Neuronal stem cell (in vitro differentiated cells): ENCODE results near the gene HLX.
A peak's percentile ranks its signal among the peaks of the same experiment; 100 is the strongest.

Experiments
- DNase-seq: peaks from one replicate; pipeline ENCODE4 v3.0.0-alpha.2; 2013; ENCODE audit warnings: low spot score
- H2AFZ ChIP-seq: one replicate; pipeline ENCODE4 v1.6.1; 2013; ENCODE audit warnings: mild to moderate bottlenecking, low read length, inconsistent platforms
- H2AK5ac ChIP-seq: 2 replicates; pipeline ENCODE4 v1.6.1; 2013; ENCODE audit warnings: low read depth, mild to moderate bottlenecking, inconsistent platforms, low read length, moderate library complexity, mixed read lengths
- H2BK120ac ChIP-seq: 2 replicates; pipeline ENCODE4 v1.6.1; 2013; ENCODE audit warnings: low read depth, mild to moderate bottlenecking, inconsistent platforms, low read length, moderate library complexity, mixed read lengths
- H2BK12ac ChIP-seq: one replicate; pipeline ENCODE4 v1.6.1; 2013; ENCODE audit warnings: low read length, inconsistent platforms
- H2BK15ac ChIP-seq: 2 replicates; pipeline ENCODE4 v1.6.1; 2013; ENCODE audit warnings: mild to moderate bottlenecking, low read length, inconsistent platforms, mixed read lengths
- H2BK5ac ChIP-seq: one replicate; pipeline ENCODE4 v1.6.1; 2013; ENCODE audit warnings: inconsistent platforms, mild to moderate bottlenecking, low read length, moderate library complexity
- H3K14ac ChIP-seq: one replicate; pipeline ENCODE4 v1.6.1; 2013; ENCODE audit warnings: low read length, inconsistent platforms
- H3K18ac ChIP-seq: 2 replicates; pipeline ENCODE4 v1.6.1; 2013; ENCODE audit warnings: low read length, inconsistent platforms
- H3K23ac ChIP-seq: 2 replicates; pipeline ENCODE4 v1.6.1; 2013; ENCODE audit warnings: low read depth, mild to moderate bottlenecking, mixed read lengths, low read length, inconsistent platforms; ENCODE audit not compliant: poor library complexity
- H3K27ac ChIP-seq: replicated peaks from 3 replicates; pipeline ENCODE4 v1.5.1; 2013; ENCODE audit warnings: low read length, inconsistent platforms
- H3K27me3 ChIP-seq, 3 experiments: 2 replicates each; pipeline ENCODE4 v1.6.1; 2013; ENCODE audit warnings: low read length in 3 of 3, mild to moderate bottlenecking in 2 of 3, inconsistent platforms in 1 of 3, low read depth in 1 of 3, mixed read lengths in 1 of 3, moderate library complexity in 1 of 3; ENCODE audit not compliant: control insufficient read depth in 3 of 3, insufficient read depth in 3 of 3
- H3K36me3 ChIP-seq, 2 donors: replicated peaks in 1 of 2; 2 replicates each; pipeline ENCODE4 v1.6.1; 2013; ENCODE audit warnings: low read length in 2 of 2; ENCODE audit not compliant: control insufficient read depth in 2 of 2, insufficient read depth in 2 of 2
- H3K4ac ChIP-seq: 2 replicates; pipeline ENCODE4 v1.6.1; 2013; ENCODE audit warnings: inconsistent platforms, mild to moderate bottlenecking, low read length, moderate library complexity
- H3K4me1 ChIP-seq, 2 donors: 1 replicate in 1 of 2; 2 replicates in 1 of 2; pipeline ENCODE4 v1.6.1; 2013; ENCODE audit warnings: low read length in 2 of 2, low read depth in 1 of 2; ENCODE audit not compliant: control insufficient read depth in 2 of 2, insufficient read depth in 1 of 2
- H3K4me2 ChIP-seq: one replicate; pipeline ENCODE4 v1.6.1; 2013; ENCODE audit warnings: mild to moderate bottlenecking, low read length, inconsistent platforms; ENCODE audit not compliant: insufficient read depth, poor library complexity, severe bottlenecking
- H3K4me3 ChIP-seq, 2 donors: 2 replicates each; pipeline ENCODE4 v1.5.1; 2013; ENCODE audit warnings: low read length in 2 of 2, mild to moderate bottlenecking in 2 of 2, inconsistent platforms in 1 of 2, moderate library complexity in 1 of 2
- H3K79me1 ChIP-seq: one replicate; pipeline ENCODE4 v1.6.1; 2013; ENCODE audit warnings: low read depth, mild to moderate bottlenecking, inconsistent platforms, low read length, moderate library complexity
- H3K9ac ChIP-seq: one replicate; pipeline ENCODE4 v1.6.1; 2013; ENCODE audit warnings: mild to moderate bottlenecking, low read depth, low read length, inconsistent platforms; ENCODE audit not compliant: poor library complexity
- H3K9me3 ChIP-seq, 2 donors: replicated peaks in 1 of 2; 2 replicates each; pipeline versions ENCODE3 to v1.6.1; 2013; ENCODE audit warnings: low read length in 2 of 2, mild to moderate bottlenecking in 2 of 2, inconsistent platforms in 1 of 2, low read depth in 1 of 2, mixed read lengths in 1 of 2, moderate library complexity in 1 of 2; ENCODE audit not compliant: control insufficient read depth in 2 of 2, insufficient read depth in 1 of 2
- H4K8ac ChIP-seq: one replicate; pipeline ENCODE4 v1.6.1; 2013; ENCODE audit warnings: low read depth, mild to moderate bottlenecking, inconsistent platforms, low read length, moderate library complexity
- H4K91ac ChIP-seq: one replicate; pipeline ENCODE4 v1.6.1; 2013; ENCODE audit warnings: low read length, low read depth, mild to moderate bottlenecking, inconsistent platforms; ENCODE audit not compliant: poor library complexity
- whole genome bisulfite sequencing, 2 donors: extraction: QIAGEN DNeasy Blood & Tissue Kit; methylation state at CpG; one replicate each; pipeline ENCODE4 v1.1.7; 2013; ENCODE audit warnings: missing lambda C conversion rate in 2 of 2, mixed read lengths in 1 of 2; ENCODE audit not compliant: insufficient read length in 2 of 2, insufficient replicate concordance in 1 of 2; ENCODE audit errors: extremely low coverage in 2 of 2; 5-methylcytosine and 5-hydroxymethylcytosine counted together

HLX gene

DNA sequence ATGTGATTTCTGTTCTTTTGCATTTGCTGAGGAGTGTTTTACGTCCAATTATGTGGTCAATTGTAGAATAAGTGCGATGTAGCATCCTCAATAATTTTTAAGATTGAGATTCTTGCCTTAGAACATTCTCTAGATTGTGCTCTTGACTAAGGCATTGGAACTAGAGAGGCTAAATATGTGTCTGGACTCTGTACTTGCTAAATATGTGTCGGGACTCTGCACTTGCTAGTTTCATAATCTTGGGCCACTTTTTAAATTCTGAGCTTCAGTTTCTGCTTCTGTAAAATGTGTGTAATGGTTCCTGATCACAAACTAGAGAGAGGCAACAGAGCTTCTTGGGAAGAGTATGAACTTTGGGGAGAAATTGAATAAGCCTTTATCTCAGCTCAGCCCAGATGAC lies 21.6 kb downstream of the HLX start:
- Histone ChIP-seq H3K14ac (no peak overlapping the region), H2BK12ac (no peak overlapping the region), H3K4ac (no peak overlapping the region), H3K9ac (no peak overlapping the region), H2BK15ac (no peak overlapping the region), H3K27me3 (peaks cover 3 to 41% (median 12%) of the 10 kb centered on the region in 3 experiments), H2BK120ac (no peak overlapping the region), H2AFZ (no peak overlapping the region), H3K4me2 (no peak overlapping the region), H4K8ac (no peak overlapping the region), H3K9me3 (no peaks in the 10 kb centered on the region), H4K91ac (no peak overlapping the region), H3K27ac (no peak overlapping the region), H2AK5ac (no peak overlapping the region), H3K36me3 (no peaks in the 10 kb centered on the region), H3K4me3 (no peak overlapping the region), H3K79me1 (no peaks in the 10 kb centered on the region), H3K4me1 (peaks cover 0 to 1% of the 10 kb centered on the region in 2 donors), H3K18ac (no peak overlapping the region), H2BK5ac (no peak overlapping the region), H3K23ac (no peak overlapping the region)
- no CpG with 5 or more reads among the region's 3 CpGs for WGBS, 2 donors
- no peak for DNase-seq

DNA sequence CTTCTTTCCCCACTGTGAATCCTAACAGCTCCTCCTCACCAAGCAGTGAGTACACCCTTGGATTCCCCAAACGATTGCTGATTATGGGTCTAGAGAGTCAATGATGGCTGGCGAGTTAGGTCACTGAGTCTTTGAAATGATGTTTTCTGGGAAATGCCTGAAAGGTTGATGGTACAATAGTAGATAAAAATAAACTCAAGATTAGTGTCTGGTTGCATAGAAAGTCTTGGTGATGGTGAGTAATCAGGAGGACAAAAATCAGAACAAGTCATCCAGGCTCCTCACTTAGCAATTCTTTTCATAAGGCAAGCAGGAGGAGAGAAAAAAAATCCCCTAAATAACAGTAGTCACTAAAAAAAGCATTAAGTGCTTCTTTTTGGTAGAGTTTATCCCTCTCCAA lies 22.6 kb downstream of the HLX start:
- Histone ChIP-seq H2BK5ac (no peak overlapping the region), H3K18ac (no peak overlapping the region), H3K4me1 (peaks cover 0 to 1% of the 10 kb centered on the region in 2 donors), H3K36me3 (no peaks in the 10 kb centered on the region), H3K27me3 (peaks cover 0 to 36% (median 1%) of the 10 kb centered on the region in 3 experiments), H2BK15ac (no peak overlapping the region), H2BK12ac (no peak overlapping the region), H3K27ac (no peak overlapping the region), H4K91ac (no peak overlapping the region), H4K8ac (no peak overlapping the region), H3K4ac (no peak overlapping the region), H3K79me1 (no peaks in the 10 kb centered on the region), H3K14ac (no peak overlapping the region), H2AFZ (no peak overlapping the region), H3K23ac (no peak overlapping the region), H2AK5ac (no peak overlapping the region), H2BK120ac (no peak overlapping the region), H3K9ac (no peak overlapping the region), H3K4me2 (no peak overlapping the region), H3K9me3 (no peaks in the 10 kb centered on the region), H3K4me3 (no peak overlapping the region)
- WGBS, 2 donors, result no CpG with 5 or more reads among the region's 2 CpGs
- no peak for DNase-seq

DNA sequence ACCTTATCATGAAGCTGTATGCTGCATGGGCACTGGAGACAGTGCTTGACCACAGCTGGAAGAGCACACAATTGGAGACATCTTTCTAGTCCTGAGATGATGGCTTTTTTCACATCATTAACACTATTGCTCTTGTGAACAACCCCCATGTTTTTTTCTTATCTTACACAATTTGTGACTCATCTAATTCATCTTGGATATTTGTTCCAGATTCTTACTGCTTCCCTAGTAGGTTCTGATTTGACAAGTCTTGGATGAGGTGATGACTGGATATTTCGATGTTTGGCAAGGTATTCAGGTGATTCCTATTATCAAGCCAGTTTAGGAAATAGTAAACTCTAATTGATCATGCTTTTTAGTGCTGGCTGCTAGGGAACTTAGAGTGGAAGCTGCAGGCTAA lies 23.7 kb downstream of the HLX start:
- WGBS, 2 donors, result no CpG with 5 or more reads among the region's 1 CpG
- peaks cover 0 to 35% (median 0%) of the 10 kb centered on the region in 3 experiments for H3K27me3 ChIP-seq

DNA sequence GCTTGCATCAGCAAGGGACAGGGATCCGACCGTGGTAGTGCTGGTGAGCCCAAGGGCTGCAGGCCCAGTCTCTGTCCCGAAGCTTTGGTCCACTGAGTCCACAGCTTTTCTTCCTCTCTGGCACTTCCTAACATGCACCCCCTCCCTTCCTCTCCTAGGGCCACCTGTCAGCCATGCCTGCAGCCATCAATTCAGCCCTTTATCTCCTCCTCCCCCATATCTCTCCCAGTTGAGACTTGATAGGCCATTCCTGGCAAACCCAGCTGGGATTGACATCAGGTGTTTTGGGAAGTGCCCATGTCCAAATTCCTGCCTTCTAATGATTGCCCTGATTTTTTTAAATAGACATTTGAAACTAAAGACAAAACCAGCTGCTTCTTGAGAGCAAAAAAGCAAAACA lies 25.6 kb downstream of the HLX start:
- Histone ChIP-seq H3K4ac (no peak overlapping the region), H4K91ac (no peak overlapping the region), H3K9ac (no peak overlapping the region), H2AFZ (no peak overlapping the region), H3K23ac (no peak overlapping the region), H3K4me3 (no peak overlapping the region), H2BK5ac (no peak overlapping the region), H3K27ac (no peak overlapping the region), H4K8ac (no peak overlapping the region), H2BK120ac (no peak overlapping the region), H3K79me1 (no peaks in the 10 kb centered on the region), H3K36me3 (no peaks in the 10 kb centered on the region), H3K14ac (no peak overlapping the region), H2AK5ac (no peak overlapping the region), H3K9me3 (no peaks in the 10 kb centered on the region), H2BK12ac (no peak overlapping the region), H3K27me3 (peaks cover 0 to 35% (median 0%) of the 10 kb centered on the region in 3 experiments), H3K18ac (peak overlapping the region; percentile 42), H3K4me2 (no peak overlapping the region), H2BK15ac (no peak overlapping the region), H3K4me1 (peaks cover 0 to 1% of the 10 kb centered on the region in 2 donors)
- no peak for DNase-seq
- no CpG with 5 or more reads among the region's 3 CpGs for WGBS, 2 donors

More for the DNA sequence above, 23.7 kb downstream of the HLX start:
- no peak overlapping the region for H3K4me2 ChIP-seq
- no peak overlapping the region for H3K18ac ChIP-seq
- no peak overlapping the region for H3K23ac ChIP-seq
- H4K91ac ChIP-seq, result no peak overlapping the region
- H3K9ac ChIP-seq, result no peak overlapping the region
- no peaks in the 10 kb centered on the region for H3K36me3 ChIP-seq
- H2BK12ac ChIP-seq, result no peak overlapping the region
- H2BK5ac ChIP-seq, result no peak overlapping the region
- no peak overlapping the region for H2BK15ac ChIP-seq
- no peak overlapping the region for H3K4me3 ChIP-seq
- no peak overlapping the region for H2BK120ac ChIP-seq
- H3K27ac ChIP-seq, result no peak overlapping the region
- no peak for DNase-seq
- H3K79me1 ChIP-seq, result no peaks in the 10 kb centered on the region
- no peak overlapping the region for H4K8ac ChIP-seq
- no peak overlapping the region for H2AK5ac ChIP-seq
- no peak overlapping the region for H3K4ac ChIP-seq
- peaks cover 0 to 1% of the 10 kb centered on the region in 2 donors for H3K4me1 ChIP-seq
- no peak overlapping the region for H2AFZ ChIP-seq
- no peak overlapping the region for H3K14ac ChIP-seq
- no peaks in the 10 kb centered on the region for H3K9me3 ChIP-seq
